ENCODE measurements around the gene CEP20.
"Not testable (repeated sequence)": the region's sequence is repeated elsewhere in the genome, so short reads cannot be mapped to it uniquely, and the experiment has no call there.

CEP20 gene

DNA sequence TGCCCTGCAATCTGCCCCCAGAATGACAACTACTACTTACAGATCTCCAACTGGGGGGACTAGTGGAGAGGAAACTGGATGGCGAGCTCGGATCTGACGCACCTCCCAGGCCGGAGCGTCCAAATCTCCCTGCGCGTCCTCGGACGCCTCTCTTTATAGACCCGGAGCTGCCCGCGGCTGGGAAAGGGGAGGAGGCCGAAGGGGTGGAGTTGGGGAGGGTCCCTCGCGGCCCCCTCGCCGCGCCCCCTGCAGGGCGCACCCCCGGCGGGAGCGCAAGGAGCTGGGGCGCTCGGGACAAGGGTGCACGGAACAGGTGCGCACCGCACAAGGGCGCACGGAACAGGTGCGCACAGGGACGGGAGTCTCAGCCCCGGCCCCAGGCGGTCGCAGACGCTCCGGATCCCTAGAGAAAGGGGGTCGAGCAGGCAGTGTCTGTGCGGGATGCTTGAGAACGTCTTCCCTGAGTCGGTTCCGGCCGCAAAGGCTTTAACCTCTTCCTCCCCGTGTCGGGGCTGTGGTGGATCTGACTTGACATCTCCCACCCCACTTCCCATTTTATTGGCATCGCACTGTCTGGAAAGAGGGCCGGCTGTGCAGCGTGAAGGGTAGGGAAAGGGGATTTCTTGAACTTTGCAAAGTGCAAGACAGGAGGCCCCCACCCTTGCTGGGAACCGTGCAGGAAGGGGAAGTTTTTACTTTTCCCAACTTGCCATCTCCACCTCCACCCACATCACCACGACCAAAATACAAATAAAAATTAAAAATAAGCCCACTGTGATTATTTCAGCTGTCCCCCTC, 31.3 kb downstream of the CEP20 start, which contains the start of gene MYH11:
Gene MYH11 (minus strand): TSS at position 128 of the 798 bp plus-strand sequence. CDS start 18,776 bp downstream, outside the sequence.
- DNase-seq, result no peak

DNA sequence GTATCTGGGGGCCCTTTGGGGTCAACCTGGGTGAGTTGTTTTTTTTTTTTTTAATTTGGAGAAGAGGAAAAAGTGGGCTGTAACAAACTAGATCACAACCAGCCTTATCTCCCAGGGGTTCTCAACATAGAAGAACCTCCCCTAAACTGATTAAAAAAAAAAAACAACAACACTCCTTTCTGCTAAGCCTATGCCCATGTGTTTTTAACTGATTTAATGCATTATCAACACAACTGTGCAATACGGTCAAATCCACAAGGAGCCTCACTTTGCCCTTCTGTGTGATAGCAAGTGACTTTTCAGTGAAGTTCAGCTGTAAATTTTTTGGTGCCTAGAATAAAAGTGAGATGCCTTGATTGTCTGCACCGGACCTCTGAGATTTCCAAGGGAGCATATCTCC, 32.2 kb downstream of the CEP20 start:
- DNase-seq, result no peak

DNA sequence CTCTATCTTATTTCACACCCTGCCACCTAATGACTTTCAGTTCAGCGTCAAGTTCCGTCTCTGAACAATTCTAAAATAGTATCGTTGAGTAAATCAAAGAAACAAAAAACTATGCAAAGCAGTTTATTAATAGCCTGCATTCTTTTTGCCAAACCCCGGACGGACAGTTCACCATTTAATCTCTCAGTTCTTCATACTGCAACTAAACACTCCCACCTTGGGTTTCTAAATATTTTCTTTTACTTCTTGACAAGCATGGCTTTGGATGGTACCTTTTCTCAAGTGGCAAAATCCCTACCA, 32.7 kb downstream of the CEP20 start:
- no peak for DNase-seq

DNA sequence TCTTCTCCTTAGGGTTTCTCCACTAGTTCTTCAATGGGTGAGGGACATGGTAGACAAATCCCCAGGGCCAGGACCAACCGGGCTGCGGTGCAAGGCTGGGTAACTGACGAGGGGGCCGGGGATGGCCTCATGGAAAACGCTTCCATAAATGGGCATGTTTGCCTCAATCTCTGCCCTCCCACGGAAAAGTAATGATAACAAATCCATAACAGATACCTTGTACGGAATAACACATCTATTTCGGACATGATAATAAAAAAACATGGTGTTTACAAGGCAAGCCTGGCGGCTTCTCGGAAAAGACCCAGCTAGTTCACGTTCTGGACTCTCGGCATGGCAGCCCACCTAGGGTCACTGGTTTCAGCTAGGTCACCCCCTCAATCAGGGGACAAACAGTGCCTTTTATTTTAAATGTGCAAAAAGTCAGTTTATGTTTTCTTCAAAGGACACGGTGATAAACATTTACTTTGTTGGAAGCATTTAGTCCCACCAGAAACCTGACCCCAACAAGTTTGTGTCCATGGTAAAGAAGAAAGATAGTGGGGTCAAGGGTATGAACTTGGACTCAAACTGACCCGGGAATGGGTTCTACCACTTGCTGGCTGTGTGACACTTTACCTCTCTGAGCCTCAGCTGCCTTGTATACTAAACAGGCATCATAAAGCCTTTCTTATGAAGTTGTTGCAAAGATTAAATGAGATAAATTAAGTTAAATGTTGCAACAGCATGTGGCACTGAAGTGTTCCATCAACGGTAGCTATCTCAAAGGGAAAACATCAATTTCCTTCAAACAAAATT, 33.3 kb downstream of the CEP20 start:
- no peak for DNase-seq

DNA sequence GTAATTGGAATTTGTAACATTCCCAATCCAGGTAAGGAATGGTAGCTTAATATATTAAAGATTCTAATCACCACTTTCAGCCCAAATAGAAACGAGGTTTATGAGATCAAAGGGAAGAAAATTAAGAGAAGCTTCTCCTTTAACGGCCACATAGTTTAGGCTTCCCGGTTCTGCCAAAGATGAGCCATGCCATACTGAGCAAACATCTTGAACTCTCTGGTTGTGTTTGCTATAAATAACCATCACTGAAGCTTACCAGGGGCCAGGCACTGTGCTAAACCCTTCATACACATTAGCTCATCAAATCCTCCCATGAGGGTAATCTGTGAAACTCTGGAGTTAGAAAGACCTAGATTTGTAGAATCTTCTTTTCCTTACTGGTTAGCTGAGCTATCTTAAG, 34.3 kb downstream of the CEP20 start:
- DNase-seq, result no peak

DNA sequence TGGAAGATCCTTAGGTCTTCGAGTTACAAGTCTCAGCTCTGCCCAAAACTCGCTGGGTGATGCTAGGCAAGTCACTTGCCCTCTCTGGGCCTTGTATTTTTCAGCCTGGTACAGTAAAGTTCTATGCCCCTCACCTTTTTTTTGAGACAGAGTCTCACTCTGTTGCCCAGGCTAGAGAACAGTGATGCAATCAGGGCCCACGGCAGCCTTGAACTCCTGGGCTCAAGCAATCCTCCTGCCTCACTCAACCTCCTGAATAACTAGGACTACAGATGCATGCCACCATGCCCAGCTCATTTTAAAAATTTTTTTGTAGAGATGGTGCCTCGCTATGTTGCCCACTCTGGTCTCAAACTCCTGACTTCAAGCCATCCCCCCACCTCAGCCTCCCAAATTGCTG, 35.4 kb downstream of the CEP20 start:
- no peak for DNase-seq

DNA sequence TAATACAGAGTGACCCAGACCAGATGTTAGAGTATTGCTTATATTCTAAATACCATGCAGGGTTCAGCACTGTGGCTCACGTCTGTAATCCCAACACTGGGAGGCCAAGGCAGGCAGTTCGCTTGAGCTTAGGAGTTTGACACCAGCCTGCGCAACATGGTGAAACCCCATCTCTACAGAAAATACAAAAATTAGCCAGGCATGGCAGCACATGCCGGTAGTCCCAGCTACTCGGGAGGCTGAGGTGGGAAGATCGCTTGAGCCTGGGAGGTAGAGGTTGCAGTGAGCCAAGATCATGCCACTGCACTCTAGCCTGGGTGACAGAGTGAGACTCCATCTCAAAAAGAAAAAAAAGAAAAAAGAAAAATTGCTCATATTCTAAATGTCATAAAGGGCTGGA, 37.8 kb downstream of the CEP20 start:
- DNase-seq, result not testable (repeated sequence)

DNA sequence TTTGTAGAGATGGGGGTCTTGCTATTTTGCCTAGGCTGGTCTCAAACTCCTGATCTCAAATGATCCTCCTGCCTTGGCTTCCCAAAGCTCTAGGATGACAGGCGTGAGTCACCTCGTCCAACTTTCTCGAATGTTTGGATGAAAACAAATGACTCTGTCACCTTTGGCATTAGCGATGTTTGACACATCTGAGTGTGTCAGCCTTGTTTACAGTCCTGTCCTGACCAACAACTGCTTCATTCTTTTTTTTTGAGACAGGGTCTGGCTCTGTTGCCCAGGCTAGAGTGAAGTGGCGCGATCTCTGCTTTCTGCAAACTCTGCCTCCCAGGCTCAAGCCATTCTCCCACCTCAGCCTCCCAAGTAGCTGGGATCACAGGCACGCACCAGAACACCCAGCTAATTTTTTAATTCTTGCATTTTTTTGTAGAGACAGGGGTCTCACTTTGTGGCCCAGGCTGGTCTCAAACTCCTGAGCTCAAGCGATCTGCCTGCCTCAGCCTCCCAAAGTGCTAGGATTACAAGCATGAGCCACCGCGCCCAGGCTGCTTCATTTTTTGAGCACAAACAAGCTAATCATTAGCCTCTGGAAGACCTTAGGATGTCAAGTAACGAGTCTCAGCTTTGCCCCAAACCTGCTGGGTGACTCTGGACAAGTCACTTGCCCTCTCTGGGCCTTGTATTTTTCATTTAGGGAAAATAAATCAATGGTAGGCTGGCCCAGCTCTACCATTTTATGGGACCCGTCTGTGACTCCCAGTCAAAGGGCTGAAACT, 39.0 kb downstream of the CEP20 start:
- no peak for DNase-seq

DNA sequence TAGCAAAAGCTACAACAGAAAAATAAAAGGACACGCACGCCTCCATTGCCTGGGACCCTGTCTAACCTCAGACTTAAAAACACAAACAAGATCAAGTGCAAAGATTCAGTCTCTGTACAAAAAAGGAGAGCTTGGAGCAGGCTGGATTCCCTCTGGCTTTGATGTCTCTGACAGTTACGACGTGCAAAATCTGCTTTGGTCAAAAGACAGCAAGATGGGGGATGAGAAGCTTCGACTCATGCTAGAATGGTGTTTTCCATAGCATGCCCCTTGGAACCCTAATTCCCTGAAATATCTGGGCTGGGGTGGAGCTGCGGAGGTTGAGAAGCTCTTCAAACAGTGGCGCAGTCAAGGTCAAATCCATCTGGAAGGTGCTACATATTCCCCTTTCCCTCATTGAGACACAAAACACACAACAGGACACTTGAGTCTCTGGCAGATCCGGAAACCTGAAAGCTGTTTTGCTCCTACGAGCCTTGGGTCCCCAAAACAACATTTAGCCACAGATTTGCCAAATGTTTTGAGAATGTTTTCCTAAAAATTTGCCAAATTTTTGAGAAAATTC, 40.7 kb downstream of the CEP20 start:
- DNase-seq, result no peak

DNA sequence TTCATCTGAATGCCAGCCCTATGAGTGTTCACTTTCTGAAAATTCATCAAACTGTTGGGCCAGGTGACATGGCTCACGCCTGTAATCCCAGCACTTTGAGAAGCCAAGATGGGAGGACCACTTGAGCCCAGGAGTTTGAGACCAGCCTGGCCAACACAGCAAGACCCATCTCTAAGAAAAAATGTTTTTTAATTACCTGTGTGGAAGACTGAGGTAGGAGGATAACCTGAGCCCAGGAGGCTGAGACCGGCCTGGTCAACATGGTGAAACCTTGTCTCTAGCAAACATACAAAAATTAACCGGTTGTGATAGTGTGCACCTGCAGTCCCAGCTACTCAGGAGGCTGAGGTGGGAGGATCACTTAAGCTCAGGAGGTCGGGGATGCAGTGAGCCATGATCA, 41.9 kb downstream of the CEP20 start:
- no peak for DNase-seq

DNA sequence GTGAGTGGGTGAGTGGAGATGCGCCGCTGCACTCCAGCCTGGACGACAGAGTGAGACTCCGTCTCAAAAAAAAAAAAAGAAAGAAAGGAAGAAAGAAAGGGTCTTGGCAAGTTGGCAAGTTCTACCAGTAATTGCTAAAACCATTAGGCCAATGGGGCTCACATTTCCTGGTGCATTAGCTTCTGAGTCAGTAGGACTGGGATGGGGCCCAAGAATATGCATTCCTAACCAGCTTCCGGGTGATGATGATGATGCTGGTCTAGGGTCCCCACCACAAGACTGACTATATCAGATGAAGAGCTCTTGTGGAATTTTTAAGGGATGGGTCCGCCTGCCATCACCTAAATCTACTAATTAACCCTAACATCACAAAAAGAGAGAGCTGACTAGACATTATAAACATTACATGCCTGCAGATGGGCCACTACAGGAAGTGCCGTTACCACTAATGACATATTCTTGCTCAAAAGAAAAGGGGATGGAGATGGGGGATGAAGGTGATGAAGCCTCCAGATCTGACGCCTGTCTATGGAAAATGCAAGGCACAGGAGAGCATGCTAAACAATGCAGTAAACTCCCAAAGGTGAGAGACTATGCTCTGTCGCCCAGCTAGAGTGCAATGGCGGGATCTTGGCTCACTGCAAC, 44.6 kb downstream of the CEP20 start:
- no peak for DNase-seq

DNA sequence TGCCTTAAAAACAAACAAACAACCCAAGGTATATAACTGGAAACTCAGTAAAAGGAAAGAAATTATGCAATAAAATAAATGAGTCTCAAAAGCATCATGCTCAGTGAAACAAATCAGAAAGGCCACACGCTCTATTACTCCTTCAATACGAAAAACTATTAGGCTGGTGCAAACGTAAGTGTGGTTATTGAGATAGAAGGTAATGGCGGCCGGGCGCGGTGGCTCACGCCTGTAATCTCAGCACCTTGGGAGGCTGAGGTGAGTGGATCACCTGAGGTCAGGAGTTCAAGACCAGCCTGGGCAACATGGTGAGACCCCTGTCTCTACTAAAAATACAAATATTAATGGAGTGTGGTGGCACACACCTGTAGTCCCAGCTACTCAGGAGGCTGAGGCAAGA, 49.2 kb downstream of the CEP20 start:
- DNase-seq, result not testable (repeated sequence)

DNA sequence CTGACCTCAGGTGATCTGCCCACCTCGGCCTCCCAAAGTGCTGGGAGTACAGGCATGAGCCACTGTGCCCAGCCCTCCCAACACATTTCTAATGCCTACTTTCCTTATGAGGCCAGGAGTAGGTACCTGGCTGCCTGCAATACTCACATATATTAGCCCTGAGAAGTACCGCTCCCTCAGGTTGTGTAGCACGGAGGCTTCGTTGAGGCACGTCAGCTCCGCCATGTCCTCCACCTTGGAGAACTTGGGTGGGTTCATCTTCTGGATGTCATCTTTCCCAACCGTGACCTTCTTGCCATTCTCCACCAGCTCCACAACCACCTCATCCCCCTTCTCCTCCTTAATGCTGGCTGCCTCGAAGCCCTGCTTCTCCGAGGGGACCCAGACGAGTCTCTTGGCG, 50.6 kb downstream of the CEP20 start:
- DNase-seq, result no peak

DNA sequence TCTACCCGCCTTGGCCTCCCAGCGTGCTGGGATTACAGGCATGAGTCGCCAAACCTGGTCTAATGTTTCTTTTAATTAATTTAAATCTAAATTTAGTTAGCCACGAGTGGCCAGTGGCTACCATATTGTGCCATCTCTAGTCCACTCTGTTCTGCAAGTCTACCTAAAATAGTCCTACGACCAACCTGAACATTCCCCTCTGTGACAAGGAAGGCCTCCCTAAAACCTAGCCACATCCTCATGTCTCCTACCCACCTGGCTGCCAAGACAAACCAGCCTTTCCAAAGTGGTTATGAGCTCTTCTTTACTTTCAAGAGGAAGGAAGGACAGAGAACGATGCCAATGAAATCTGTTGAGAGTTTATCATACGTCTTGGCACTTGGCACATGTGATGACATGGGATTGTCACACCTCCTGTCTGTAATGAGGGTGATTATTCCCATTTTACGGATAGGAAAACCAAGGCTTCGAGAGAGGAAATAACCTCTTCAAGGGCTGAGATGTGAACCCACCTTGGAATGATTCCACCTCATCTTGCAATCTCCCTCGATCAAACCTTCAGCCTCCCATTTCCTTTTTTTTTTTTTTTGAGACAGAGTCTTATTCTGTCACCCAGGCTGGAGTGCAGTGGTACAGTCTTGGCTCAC, 51.3 kb downstream of the CEP20 start:
- no peak for DNase-seq

DNA sequence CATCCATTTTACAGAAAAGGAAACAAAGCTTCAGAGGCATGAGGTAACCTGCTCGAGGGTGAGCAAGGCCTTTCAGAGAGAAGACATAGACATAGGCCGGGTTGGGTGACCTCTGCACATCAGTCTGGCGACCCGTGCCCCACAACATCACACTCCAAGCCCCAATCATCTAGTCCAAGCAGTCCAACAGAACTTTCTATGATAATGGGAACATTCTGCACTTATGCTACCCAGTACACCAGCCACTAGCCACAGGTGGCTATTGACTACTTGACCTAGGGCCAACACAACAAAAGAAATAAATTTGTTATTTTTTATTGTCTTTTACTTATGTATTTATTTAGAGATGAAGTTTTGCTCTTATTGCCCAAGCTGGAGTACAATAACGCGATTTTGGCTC, 52.3 kb downstream of the CEP20 start:
- no peak for DNase-seq

DNA sequence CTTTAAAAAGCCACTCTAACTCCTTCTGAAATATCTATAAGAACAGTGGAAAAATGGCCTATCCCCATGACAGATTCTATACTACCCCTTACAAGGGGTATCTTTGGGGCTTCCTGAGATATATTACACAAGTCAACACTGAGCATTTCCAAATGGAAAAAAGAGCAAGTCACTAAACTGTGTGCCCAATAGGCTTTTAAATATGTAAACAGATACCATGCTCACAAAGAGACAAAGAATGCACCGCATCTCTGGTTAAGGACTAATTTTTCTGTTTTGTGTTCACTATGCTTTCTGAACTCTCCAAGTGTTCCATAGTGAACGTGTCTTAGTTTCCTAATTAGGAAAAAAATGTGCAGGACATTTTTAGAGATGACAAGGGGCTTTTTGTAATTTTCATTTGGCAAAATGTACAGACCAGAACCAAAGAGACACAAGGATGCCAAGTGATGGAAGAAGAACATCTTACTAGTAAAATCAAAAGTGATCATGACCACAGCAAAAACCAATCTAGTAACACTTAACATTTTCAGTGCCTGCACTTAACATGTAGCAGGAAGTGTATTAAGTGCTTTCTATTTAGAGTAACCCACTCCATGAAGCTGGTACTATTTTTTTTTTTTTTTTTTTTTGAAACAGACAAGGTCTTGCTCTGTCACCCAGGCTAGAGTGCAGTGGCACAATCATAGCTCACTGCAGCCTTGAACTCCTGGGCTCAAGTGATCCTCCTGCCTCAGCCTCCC, 53.1 kb downstream of the CEP20 start:
- DNase-seq, result no peak

DNA sequence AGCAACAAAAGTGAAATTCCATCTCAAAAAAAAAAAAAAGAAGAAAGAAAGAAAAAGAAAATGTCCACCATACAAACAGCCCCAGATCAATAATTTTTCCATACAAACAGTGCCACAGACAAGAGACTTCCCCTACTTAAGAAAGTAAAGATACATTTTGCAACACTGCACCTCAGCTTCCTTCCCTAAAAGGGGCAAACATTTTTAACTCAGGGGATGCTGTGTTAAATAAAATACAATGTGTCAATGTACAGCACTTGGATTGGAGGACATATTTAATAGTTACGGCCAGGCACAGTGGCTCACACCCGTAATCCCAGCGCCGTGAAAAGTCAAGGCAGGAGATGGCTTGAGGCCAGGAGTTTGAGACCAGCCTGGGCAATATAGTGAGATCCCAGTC, 53.9 kb downstream of the CEP20 start:
- no peak for DNase-seq

DNA sequence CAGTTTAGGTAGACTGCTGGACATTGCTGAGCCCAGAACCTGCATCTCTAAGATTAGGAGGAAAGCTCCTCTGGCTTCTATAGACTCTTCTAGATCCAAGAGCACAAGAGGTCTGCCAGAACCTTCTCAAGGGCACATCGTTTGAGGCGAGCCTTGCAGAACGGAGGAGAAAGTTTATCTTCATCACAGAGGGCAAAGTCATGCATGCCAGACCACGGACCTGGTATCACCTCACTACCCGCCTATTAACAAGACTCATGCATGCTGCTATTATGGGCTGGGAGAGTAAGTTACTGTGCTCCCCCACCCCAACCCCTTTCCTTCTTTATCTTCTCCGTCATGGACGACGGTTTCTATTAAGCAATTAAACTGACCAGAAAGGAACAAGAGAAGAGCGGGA, 54.9 kb downstream of the CEP20 start:
- DNase-seq, result no peak

DNA sequence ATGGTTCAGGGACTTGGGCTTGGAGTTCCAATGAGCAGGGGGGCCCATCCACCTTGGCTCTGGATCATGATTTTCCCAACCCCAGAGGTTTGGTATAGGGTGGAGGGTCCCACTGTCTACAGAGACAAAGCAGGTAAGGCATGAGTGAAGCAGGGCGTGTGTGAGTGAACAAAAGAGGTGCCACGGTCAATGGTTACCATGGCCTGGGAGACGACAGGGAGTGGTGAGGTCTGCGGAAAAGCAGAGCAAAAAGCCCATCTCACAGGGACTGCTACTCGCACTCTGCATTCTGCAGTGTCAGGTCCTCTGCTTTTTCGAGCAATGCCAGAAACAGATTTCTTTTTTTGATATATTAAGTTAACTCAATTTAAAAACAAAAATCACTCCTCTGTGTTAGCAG, 56.2 kb downstream of the CEP20 start:
- DNase-seq, result no peak

DNA sequence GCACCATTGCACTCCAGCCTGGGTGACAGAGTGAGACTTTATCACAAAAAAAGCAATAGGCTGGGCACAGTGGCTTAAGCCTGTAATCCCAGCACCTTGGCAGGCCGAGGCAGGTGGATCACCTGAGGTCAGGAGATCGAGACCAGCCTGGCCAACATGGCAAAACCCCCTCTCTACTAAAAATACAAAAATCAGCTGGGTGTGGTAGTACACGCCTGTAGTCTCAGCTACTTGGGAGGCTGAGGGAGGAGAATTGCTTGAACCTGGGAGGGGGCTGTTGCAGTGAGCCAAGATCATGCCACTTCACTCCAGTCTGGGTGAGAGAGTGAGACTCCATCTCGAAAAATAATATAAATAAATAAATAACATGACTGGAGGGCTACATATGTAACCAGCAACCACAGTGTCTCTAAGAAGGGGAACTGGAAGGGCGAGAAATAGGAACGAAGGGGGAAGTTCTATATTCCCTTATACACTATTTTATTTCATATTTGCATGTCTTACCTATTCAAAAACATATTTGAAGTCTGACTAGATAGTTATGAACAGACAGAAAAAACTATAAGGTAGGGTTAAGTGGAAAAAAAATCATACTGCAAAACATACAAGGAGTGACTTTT, 57.5 kb downstream of the CEP20 start:
- no peak for DNase-seq

DNA sequence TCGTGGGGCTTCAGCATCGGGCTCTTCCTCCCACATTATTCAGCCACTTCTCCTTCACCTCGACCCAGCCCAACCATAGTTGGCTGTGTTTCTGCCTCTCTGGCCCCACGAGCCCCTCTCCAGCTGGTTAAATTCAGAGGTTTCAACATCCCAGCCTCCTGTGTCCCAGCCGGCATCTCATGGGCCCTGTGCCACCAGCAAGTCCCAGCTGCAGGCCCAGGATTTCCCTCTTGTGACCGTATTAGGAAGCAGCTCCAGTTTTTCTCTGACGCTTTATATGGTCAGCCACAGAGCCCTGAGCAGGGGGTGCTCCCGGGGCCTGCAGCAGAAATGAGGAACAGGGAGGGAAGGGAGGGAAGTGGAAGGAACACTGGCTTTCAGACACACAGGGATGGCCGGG, 58.9 kb downstream of the CEP20 start:
- no peak for DNase-seq
